ENCODE measurements around the gene CDH13.

The CDH13 gene

DNA sequence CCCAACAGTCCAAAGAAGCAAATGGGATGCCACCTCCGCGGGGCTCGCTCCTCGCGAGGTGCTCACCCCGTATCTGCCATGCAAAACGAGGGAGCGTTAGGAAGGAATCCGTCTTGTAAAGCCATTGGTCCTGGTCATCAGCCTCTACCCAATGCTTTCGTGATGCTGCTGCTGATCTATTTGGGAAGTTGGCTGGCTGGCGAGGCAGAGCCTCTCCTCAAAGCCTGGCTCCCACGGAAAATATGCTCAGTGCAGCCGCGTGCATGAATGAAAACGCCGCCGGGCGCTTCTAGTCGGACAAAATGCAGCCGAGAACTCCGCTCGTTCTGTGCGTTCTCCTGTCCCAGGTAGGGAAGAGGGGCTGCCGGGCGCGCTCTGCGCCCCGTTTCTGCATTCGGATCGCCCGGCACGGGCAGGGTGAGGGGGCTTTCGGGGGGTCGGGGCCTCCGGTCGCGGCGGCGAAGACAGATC, at the start of gene CDH13:
TSS of gene CDH13 (plus strand) at position 179 of the 471 bp plus-strand sequence.
- intact Hi-C loops (cut with micrococcal nuclease), result no loop called here
- no peak within 1 kb of the TSS for H3K27ac Mint-ChIP-seq
- no peaks in the 10 kb centered on the region for H3K9me3 Mint-ChIP-seq
- H3K4me1 Mint-ChIP-seq (ENCODE audit: low read depth), result no peaks in the 10 kb centered on the region
- H3K27me3 Mint-ChIP-seq, result peaks cover 56% of the 10 kb centered on the region
- no peaks in the 10 kb centered on the region for H3K36me3 Mint-ChIP-seq (ENCODE audit: low read depth)
- no peak within 1 kb of the TSS for H3K4me3 Mint-ChIP-seq

DNA sequence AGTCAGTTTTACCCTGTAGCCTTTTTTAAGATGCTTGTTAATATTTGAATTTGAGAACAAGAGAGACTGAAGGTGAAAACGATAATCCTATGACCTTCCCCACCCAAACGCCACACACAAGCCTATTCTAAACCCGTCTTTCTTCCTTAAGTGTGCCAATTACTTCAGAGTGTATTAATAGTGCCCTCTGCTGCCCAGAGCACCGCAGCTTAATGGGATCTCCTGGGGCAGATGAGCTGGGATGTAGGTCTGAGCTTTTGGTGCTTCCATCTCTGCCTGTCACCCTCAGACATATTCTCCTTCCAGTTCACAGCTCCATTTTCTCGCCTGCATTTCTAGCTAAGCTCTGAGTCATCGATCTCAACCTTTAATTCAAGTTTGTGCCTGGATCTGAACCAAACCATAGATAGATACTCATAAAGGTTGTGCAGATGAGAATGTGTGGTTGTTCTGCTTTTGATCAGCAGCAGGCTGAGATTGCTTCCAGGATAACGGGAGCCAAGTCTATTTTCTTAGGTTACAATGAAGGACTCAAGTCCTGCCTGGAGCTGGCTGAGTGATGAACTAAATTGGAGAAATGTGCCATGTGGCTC, 46.4 kb upstream of the CDH13 start:
- intact Hi-C loops (cut with micrococcal nuclease), result no loop called here
- no peak overlapping the region for H3K27ac Mint-ChIP-seq
- no peak overlapping the region for H3K4me3 Mint-ChIP-seq
- H3K4me1 Mint-ChIP-seq (ENCODE audit: low read depth), result no peaks in the 10 kb centered on the region
- H3K9me3 Mint-ChIP-seq, result no peaks in the 10 kb centered on the region
- no peaks in the 10 kb centered on the region for H3K36me3 Mint-ChIP-seq (ENCODE audit: low read depth)
- no peaks in the 10 kb centered on the region for H3K27me3 Mint-ChIP-seq

DNA sequence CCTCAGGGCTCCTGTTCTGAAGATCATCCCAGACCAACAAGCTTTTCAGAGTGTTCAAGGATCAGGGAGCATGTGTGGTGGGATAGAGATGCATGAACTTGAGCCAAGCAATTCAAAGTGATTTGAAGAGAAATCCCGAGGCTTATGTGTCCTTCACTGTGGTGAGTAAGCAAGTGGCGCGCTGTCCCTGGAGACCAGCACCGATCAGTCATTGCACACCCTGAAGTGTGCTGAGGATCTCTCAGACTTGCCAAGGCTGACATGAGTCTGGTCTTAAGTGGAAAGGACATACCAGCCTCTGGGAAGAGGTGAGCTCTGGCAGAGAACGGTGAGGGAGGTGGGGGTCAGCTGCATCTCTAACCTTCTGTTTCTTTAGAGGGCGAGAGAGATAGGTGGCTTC, 43.8 kb upstream of the CDH13 start:
- Mint-ChIP-seq H3K27me3 (no peaks in the 10 kb centered on the region), H3K4me3 (no peak overlapping the region), H3K9me3 (no peaks in the 10 kb centered on the region), H3K36me3 (ENCODE audit: low read depth) (no peaks in the 10 kb centered on the region), H3K27ac (no peak overlapping the region), H3K4me1 (ENCODE audit: low read depth) (no peaks in the 10 kb centered on the region)
- intact Hi-C loops (cut with micrococcal nuclease), result no loop called here

DNA sequence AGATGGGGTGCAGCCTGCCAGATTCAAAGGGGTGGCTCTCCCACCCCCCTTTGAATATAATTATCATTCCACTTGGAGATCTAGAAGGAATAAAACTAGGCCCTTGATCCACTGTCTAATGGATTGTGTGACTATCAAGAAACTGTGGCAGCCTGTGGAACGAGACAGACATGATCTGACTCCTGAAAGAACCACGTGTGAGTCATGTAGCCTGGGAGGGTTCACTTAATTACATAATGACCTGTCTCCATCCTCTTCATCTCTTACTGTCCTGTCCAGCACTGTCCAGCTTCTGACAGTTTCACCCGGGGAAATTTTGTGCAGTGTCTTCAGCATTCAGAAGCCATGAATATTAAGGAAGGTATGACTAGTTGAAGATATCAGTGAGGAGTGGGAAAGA, 43.3 kb upstream of the CDH13 start:
- H3K36me3 Mint-ChIP-seq (ENCODE audit: low read depth), result no peaks in the 10 kb centered on the region
- no peaks in the 10 kb centered on the region for H3K4me1 Mint-ChIP-seq (ENCODE audit: low read depth)
- intact Hi-C loops (cut with micrococcal nuclease), result no loop called here
- no peak overlapping the region for H3K4me3 Mint-ChIP-seq
- H3K9me3 Mint-ChIP-seq, result no peaks in the 10 kb centered on the region
- H3K27ac Mint-ChIP-seq, result no peak overlapping the region
- H3K27me3 Mint-ChIP-seq, result no peaks in the 10 kb centered on the region

DNA sequence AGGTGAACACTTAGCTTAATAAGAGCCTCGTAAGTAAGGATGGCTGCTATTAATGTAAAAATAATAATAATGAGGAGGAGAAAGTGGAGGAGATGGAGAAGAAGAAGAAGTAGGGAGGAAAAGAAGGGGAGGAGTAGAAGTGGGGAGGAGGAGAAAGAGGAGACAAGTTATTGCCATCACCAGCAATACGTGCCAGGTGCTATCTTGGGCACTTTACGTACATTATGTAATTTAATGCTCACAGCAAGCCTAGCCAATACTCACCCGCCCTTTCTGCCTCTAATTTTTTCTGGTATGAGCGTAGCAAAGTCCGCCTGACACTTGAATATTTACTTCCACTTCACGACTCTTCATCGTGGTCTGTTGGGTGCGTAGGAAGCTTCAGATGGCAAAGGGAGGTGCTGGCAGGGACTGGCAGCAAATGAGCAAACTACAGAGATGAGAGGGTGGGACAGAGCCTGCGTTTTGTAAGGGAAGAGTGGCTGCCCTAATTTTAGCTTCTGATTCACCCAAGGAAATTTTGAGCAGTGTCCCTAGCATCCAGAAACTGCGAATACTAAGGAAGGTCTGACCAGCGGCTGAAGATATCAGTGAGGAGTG, 42.1 kb upstream of the CDH13 start:
- Mint-ChIP-seq H3K4me1 (ENCODE audit: low read depth) (no peaks in the 10 kb centered on the region), H3K27me3 (no peaks in the 10 kb centered on the region)

DNA sequence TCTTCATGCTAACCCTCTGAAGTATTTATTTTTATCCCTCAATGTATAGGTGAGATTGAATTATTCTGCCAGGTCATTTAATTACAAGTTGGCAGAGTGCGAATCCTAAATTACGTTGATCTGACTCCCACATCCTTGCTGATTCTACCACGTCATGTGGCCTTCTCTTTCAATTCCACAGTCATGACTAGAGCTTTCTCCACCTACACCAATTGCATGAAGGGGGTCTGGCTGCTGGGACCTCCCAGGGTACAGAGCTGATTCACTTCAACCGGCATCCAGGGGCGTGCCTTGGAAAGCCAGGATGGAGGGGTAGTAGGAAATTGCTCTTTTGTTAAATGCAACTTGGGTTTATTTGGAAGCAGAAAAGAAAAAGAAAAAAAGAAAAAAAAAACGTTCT, 41.1 kb upstream of the CDH13 start:
- no peak overlapping the region for H3K27ac Mint-ChIP-seq
- no peaks in the 10 kb centered on the region for H3K36me3 Mint-ChIP-seq (ENCODE audit: low read depth)
- H3K4me1 Mint-ChIP-seq (ENCODE audit: low read depth), result no peaks in the 10 kb centered on the region
- H3K4me3 Mint-ChIP-seq, result no peak overlapping the region
- intact Hi-C loops (cut with micrococcal nuclease), result no loop called here
- H3K27me3 Mint-ChIP-seq, result no peaks in the 10 kb centered on the region
- no peaks in the 10 kb centered on the region for H3K9me3 Mint-ChIP-seq

More for the DNA sequence above, 42.1 kb upstream of the CDH13 start:
- no peaks in the 10 kb centered on the region for H3K36me3 Mint-ChIP-seq (ENCODE audit: low read depth)
- H3K27ac Mint-ChIP-seq, result no peak overlapping the region
- no peak overlapping the region for H3K4me3 Mint-ChIP-seq
- intact Hi-C loops (cut with micrococcal nuclease), result no loop called here
- H3K9me3 Mint-ChIP-seq, result no peaks in the 10 kb centered on the region

DNA sequence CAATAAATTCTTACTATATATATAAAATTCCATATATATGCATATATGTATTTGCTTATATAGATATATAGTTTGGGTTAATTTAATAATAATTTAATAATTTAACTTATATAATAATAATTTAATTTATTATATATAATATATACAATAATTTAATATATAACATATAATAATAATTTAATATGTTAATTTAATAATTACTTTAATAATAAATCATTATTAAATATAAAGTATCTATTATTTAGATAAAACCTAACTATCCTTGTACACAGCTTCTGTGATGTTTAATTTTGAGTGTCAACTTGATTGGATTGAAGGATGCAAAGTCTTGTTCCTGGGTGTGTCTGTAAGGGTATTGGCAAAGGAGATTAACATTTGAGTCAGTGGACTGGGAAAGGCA, 40.6 kb upstream of the CDH13 start:
- H3K27me3 Mint-ChIP-seq, result no peaks in the 10 kb centered on the region
- H3K27ac Mint-ChIP-seq, result no peak overlapping the region
- no peaks in the 10 kb centered on the region for H3K4me1 Mint-ChIP-seq (ENCODE audit: low read depth)
- no peak overlapping the region for H3K4me3 Mint-ChIP-seq
- no peaks in the 10 kb centered on the region for H3K9me3 Mint-ChIP-seq
- H3K36me3 Mint-ChIP-seq (ENCODE audit: low read depth), result no peaks in the 10 kb centered on the region
- intact Hi-C loops (cut with micrococcal nuclease), result no loop called here

DNA sequence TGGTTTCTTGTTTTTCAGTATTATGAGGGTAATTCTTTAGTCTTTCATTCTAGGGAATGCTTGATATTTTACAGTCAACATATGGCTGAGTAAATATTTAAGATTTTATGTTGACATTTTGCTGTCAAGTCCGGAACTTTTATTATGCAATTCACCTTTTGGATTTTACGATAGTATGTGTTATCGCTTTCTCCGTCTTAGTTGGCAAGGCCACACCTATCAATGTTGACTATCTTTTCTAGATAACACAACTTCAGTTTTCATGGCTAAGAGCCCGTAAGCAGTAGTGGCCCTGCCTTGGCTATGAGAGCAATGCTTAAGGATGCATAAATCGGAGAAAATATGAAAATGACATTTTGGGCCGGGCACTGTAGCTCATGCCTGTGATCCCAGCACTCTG, 39.5 kb upstream of the CDH13 start:
- no peak overlapping the region for H3K4me3 Mint-ChIP-seq
- no peaks in the 10 kb centered on the region for H3K9me3 Mint-ChIP-seq
- no peaks in the 10 kb centered on the region for H3K27me3 Mint-ChIP-seq
- no peaks in the 10 kb centered on the region for H3K4me1 Mint-ChIP-seq (ENCODE audit: low read depth)
- intact Hi-C loops (cut with micrococcal nuclease), result no loop called here
- no peaks in the 10 kb centered on the region for H3K36me3 Mint-ChIP-seq (ENCODE audit: low read depth)
- no peak overlapping the region for H3K27ac Mint-ChIP-seq

DNA sequence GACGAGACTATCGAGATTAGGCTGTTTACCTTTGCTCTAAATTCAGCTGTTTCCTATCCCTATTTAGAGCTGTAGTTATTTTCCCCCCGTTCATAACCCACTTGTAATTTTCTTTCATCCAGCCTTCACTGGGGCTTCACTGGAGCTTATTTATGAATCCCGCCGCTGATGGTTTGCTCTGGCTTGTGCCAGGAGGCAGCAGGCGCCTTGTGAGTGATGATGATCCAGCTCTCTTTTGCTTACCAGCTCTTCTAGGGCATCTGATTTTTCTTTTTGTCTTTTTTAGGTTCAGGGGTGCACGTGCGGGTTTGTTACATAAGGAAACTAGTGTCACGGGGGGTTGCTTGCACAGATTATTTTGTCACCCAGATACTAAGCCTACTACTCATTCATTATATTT, 37.4 kb upstream of the CDH13 start:
- Mint-ChIP-seq H3K4me3 (no peak overlapping the region), H3K9me3 (no peaks in the 10 kb centered on the region), H3K4me1 (ENCODE audit: low read depth) (no peaks in the 10 kb centered on the region), H3K27me3 (no peaks in the 10 kb centered on the region), H3K27ac (no peak overlapping the region), H3K36me3 (ENCODE audit: low read depth) (no peaks in the 10 kb centered on the region)
- intact Hi-C loops (cut with micrococcal nuclease), result no loop called here

DNA sequence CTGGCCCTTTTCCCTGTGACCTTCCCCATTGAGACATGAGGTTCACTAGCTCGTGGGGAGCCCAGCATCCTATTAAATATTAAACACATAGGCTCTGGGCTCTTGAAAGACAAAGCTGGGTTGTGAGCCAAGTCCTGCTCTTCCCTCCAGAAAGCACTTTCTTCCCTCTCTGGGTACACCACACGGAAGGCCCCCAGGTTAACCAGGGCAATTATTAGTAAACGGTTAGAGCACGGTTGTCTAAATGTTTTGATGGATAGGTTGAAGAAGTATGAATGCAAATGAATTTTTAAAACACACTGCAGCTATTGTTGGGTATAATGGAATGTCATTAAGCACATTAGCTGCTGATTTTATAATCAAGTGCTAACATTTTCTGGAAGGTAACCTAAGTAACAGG, 32.7 kb upstream of the CDH13 start:
- Mint-ChIP-seq H3K4me1 (ENCODE audit: low read depth) (no peaks in the 10 kb centered on the region), H3K36me3 (ENCODE audit: low read depth) (no peaks in the 10 kb centered on the region)
- intact Hi-C loops (cut with micrococcal nuclease), result no loop called here

DNA sequence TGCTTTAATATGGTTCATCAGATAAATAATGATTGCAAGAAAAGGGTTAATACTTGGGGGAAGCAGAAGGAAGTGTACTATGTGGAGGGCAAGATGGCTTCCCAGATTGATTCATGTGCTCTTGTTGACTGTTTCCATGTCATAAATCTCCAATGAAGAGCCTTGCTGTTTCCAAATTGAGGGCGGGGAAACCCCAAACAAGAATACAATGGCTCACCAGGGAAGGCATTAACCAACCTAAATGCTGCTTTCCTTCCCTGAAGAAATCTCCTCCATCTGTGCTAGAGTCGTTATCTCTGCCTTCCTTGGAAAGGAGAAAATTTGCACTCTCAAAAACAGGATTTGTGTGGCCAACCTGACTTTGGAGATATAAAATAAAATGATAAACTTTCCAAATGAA, 28.0 kb upstream of the CDH13 start:
- intact Hi-C loops (cut with micrococcal nuclease), result no loop called here

More for the DNA sequence above, 32.7 kb upstream of the CDH13 start:
- no peak overlapping the region for H3K27ac Mint-ChIP-seq
- H3K4me3 Mint-ChIP-seq, result no peak overlapping the region
- peaks cover 8% of the 10 kb centered on the region for H3K9me3 Mint-ChIP-seq
- H3K27me3 Mint-ChIP-seq, result no peaks in the 10 kb centered on the region

DNA sequence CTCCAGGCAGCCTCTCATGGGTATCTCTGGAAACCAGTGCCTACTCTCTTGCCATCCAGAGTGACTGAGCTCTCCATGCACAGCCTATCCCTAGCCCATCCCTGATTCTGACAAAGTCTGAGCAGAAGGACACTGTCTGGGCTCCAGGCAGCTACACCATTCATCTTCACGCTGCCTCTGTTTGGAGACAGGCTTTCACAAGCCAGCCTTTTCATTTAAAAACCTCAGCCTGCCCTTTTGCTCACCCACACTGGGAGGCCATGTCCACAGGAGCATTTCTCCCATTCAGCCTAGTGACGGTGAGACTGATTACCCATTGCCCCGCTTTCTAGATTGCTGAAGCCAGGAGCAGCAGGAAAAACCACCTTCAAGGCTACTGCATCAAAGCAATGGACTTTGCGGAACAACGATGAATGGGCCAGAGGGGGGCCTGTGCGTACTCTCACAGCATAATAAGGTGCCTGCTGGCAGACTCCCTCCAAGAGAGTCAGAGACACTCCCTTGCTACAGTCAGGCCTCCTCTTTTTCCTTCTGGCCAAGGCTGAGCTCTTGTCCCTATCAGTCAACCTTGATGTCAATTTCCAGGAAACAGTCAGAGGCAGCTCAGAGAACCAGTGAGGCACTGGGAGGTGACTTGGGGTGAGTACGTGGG, 24.7 kb upstream of the CDH13 start:
- Mint-ChIP-seq H3K4me1 (ENCODE audit: low read depth) (no peaks in the 10 kb centered on the region), H3K27ac (no peak overlapping the region), H3K27me3 (no peaks in the 10 kb centered on the region), H3K4me3 (no peak overlapping the region), H3K36me3 (ENCODE audit: low read depth) (no peaks in the 10 kb centered on the region), H3K9me3 (peaks cover 8% of the 10 kb centered on the region)
- intact Hi-C loops (cut with micrococcal nuclease), result no loop called here

More for the DNA sequence above, 28.0 kb upstream of the CDH13 start:
- Mint-ChIP-seq H3K27me3 (no peaks in the 10 kb centered on the region), H3K27ac (no peak overlapping the region), H3K4me3 (no peak overlapping the region), H3K4me1 (ENCODE audit: low read depth) (no peaks in the 10 kb centered on the region), H3K9me3 (peaks cover 8% of the 10 kb centered on the region), H3K36me3 (ENCODE audit: low read depth) (no peaks in the 10 kb centered on the region)

DNA sequence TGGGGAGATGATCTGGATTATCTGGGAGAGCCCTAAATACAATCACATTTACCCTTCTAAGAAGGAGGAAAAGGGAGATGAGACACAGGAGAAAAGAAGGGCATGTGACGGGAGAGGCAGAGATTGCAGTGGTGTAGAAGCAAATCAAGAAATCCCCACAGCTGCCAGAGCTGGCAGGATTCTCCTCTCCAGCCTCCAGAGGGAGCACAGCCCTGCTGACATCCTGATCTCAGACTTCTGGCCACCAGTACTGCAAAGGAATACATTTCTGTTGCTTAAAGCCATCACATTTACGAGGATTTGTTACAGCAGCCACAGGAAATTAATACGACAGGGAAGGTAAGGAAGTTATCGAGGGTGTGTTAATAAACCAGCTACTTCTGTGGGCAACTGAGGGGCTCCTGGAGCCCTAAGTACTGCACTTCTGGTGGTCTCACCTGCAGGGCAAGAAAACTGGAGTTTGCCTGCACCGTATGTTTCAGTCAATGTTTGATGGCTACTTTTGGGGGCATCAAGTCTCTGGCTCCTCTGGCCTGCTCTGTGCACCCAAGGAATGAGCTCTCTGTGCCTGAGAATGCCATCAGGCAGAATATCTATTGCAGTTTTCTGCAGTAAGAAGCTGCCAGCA, 22.9 kb upstream of the CDH13 start:
- intact Hi-C loops (cut with micrococcal nuclease), result no loop called here

DNA sequence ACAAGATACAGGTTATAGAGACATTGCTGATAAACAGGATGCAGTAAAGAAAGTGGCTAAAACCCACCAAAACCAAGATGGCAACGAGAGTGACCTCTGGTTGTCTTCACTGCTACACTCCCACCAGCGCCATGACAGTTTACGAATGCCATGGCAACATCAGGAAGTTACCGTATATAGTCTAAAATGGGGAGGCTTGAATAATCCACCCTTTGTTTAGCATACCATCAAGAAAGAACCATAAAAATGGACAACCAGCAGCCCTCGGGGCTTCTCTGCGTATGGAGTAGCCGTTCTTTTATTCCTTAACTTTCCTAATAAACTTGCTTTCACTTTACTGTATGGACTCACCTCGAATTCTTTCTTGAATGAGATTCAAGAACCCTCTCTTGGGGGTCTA, 21.7 kb upstream of the CDH13 start:
- Mint-ChIP-seq H3K27ac (no peak overlapping the region), H3K27me3 (no peaks in the 10 kb centered on the region), H3K36me3 (ENCODE audit: low read depth) (no peaks in the 10 kb centered on the region), H3K4me1 (ENCODE audit: low read depth) (no peaks in the 10 kb centered on the region), H3K9me3 (no peaks in the 10 kb centered on the region), H3K4me3 (no peak overlapping the region)
- intact Hi-C loops (cut with micrococcal nuclease), result no loop called here

More for the DNA sequence above, 22.9 kb upstream of the CDH13 start:
- Mint-ChIP-seq H3K27me3 (no peaks in the 10 kb centered on the region), H3K4me3 (no peak overlapping the region), H3K4me1 (ENCODE audit: low read depth) (no peaks in the 10 kb centered on the region), H3K27ac (no peak overlapping the region), H3K36me3 (ENCODE audit: low read depth) (no peaks in the 10 kb centered on the region), H3K9me3 (no peaks in the 10 kb centered on the region)
